Dendritic cell treated with granulocyte-macrophage colony-stimulating factor and Interleukin-4, amounts not matched to agents 40 ng/mL and 50 ng/mL, for 4 days (primary cell): ENCODE results near the gene SETD2.
"Not testable (repeated sequence)": the region's sequence is repeated elsewhere in the genome, so short reads cannot be mapped to it uniquely, and the experiment has no call there.

ENCODE experiments used
- H3K27ac Mint-ChIP-seq: one replicate; pipeline ENCODE4 v1.8.0; 2022; ENCODE audit warnings: mild to moderate bottlenecking, mixed read lengths
- H3K27me3 Mint-ChIP-seq: one replicate; pipeline ENCODE4 v1.8.0; 2022; ENCODE audit warnings: mild to moderate bottlenecking, mixed read lengths
- H3K36me3 Mint-ChIP-seq: one replicate; pipeline ENCODE4 v1.8.0; 2022; ENCODE audit warnings: low read depth, mixed read lengths
- H3K4me1 Mint-ChIP-seq: one replicate; pipeline ENCODE4 v1.8.0; 2022; ENCODE audit warnings: low read depth, mixed read lengths
- H3K4me3 Mint-ChIP-seq: one replicate; pipeline ENCODE4 v1.8.0; 2022; ENCODE audit warnings: mild to moderate bottlenecking, moderate library complexity, mixed read lengths
- H3K9me3 Mint-ChIP-seq: one replicate; pipeline ENCODE4 v1.8.0; 2022; ENCODE audit warnings: mixed read lengths
- intact Hi-C: fragments of 100-400 bp; cut with micrococcal nuclease; formaldehyde crosslinking; loops from one replicate; pipeline ENCODE4 v1.15.0; 2022

SETD2 gene

DNA sequence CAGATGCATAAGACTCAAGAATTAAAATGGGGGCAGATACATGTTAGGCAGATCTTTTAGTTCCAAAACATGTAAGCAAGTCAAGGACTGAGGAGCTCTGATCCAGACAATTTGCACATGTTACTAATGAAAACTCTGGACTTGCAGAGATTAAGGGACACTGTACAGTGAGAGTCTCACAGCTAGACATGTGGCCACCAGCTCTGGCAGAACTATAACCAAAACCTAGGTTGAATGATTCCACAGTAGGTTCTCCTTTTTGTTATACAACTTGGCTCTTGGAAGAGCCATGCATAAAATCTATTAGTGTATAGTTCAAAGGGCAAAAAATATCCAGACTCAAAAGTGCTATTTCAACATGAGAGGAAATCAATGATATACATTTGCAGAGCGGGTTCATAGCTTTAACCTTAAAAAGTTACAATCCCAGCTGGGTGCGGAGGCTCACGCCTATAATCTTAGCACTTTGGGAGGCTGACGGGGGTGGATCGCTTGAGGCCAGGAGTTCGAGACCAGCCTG is 61.8 kb downstream of the SETD2 start:
- peaks cover 72% of the 10 kb centered on the region for H3K36me3 Mint-ChIP-seq
- H3K4me3 Mint-ChIP-seq = no peak overlapping the region
- H3K9me3 Mint-ChIP-seq = no peaks in the 10 kb centered on the region
- no peaks in the 10 kb centered on the region for H3K4me1 Mint-ChIP-seq
- intact Hi-C loops = no loop called here
- no peak overlapping the region for H3K27ac Mint-ChIP-seq
- no peaks in the 10 kb centered on the region for H3K27me3 Mint-ChIP-seq

DNA sequence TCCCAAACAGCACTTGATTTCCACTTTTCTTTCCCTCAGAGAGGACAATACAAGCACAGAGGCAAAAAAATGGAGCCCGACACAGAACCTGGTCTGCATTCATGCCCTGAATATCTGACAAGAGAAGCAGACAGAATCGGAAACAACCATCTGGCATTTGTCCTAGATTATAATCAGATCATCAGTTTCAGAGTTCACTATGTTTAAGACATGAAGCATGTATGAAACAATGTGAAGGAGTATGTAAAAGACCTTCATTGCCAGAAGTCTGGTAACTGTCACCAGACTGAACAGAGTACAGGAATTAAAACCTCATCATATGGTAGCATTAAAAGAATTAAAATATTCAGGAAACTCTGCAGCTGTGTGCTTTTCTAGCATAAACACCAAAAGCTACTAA is 65.0 kb downstream of the SETD2 start:
- Mint-ChIP-seq H3K36me3 (peaks cover 85% of the 10 kb centered on the region), H3K9me3 (no peaks in the 10 kb centered on the region), H3K4me3 (no peak overlapping the region), H3K4me1 (no peaks in the 10 kb centered on the region), H3K27me3 (no peaks in the 10 kb centered on the region), H3K27ac (no peak overlapping the region)
- intact Hi-C loops = no loop called here

- peaks cover 83% of the 10 kb centered on the region for H3K36me3 Mint-ChIP-seq
- H3K4me3 Mint-ChIP-seq = no peak overlapping the region
- H3K9me3 Mint-ChIP-seq = no peaks in the 10 kb centered on the region
- no peaks in the 10 kb centered on the region for H3K27me3 Mint-ChIP-seq
- H3K4me1 Mint-ChIP-seq = no peaks in the 10 kb centered on the region
- H3K27ac Mint-ChIP-seq = no peak overlapping the region
- intact Hi-C loops = no loop called here
Measured at GRCh38 chr3:47097864-47098263, 66.0 kb downstream of the SETD2 start.

DNA sequence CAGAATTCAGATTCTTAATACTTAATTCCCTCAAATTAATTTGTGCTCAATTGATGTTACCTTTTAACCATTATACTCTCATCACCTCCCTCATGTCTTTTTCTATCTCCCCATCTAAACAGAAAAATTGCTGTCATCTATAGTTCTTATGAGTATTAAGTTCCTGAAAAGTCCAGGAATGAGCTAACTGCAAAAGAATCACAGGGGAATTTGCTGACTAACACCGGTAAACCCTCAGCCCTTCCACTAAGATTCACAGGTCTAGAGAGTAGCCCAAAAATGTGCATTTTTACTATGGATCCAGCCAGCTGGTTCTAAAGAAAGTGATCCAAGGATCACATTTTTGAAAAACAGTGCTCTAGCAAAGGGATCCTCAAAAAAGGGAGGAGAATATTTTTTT is 67.0 kb downstream of the SETD2 start:
- intact Hi-C loops = no loop called here
- Mint-ChIP-seq H3K9me3 (no peaks in the 10 kb centered on the region), H3K27ac (peak overlapping the region; percentile 24), H3K4me1 (no peaks in the 10 kb centered on the region), H3K36me3 (peaks cover 74% of the 10 kb centered on the region), H3K4me3 (no peak overlapping the region), H3K27me3 (no peaks in the 10 kb centered on the region)

DNA sequence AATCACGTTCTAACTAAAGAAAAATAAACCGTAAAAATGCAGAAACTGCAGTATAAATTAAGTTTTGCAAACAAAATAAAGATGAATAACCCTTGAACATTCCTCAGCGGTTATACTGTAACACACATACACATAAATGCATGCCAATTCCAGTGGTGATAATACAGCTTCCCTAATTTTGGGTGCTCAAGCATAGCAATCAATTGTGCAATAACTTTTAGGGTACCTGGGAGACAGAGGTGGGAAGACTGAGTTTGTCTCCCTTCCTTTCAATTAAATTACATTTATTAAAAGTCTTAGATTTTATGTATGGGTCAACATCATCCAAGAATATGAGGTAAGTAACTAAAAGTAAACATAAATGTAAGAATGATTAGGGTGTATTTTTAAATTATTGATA is 71.8 kb downstream of the SETD2 start:
- H3K27me3 Mint-ChIP-seq = no peaks in the 10 kb centered on the region
- no peaks in the 10 kb centered on the region for H3K4me1 Mint-ChIP-seq
- H3K9me3 Mint-ChIP-seq = no peaks in the 10 kb centered on the region
- H3K27ac Mint-ChIP-seq = no peak overlapping the region
- intact Hi-C loops = no loop called here
- no peak overlapping the region for H3K4me3 Mint-ChIP-seq
- peaks cover 79% of the 10 kb centered on the region for H3K36me3 Mint-ChIP-seq

DNA sequence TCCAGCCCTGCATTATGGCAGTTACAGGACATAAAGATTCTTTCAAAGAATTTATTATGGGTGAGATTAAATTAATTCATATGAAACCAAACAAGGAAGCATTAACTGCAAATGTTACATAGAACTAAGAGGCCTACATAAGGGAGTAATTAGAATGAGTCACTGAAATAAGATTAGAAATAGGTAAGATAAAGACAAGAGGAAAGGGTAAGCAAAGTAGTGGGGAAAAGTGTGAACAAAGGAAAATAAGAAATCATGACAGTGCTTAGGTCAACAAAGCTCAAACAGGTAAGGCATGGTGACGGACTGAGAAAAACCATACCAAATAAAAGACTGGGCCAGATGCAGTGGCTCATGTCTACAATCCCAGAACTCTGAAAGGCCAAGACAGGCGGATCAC is 74.3 kb downstream of the SETD2 start:
- Mint-ChIP-seq H3K27ac (no peak overlapping the region), H3K9me3 (no peaks in the 10 kb centered on the region), H3K36me3 (peaks cover 79% of the 10 kb centered on the region)

GRCh38 chr3:47086071-47086470 is 77.8 kb downstream of the SETD2 start:
- intact Hi-C loops = no loop called here
- Mint-ChIP-seq H3K36me3 (peaks cover 89% of the 10 kb centered on the region), H3K27ac (no peak overlapping the region), H3K27me3 (no peaks in the 10 kb centered on the region), H3K4me1 (peaks cover 28% of the 10 kb centered on the region), H3K9me3 (no peaks in the 10 kb centered on the region), H3K4me3 (no peak overlapping the region)

More for the DNA sequence above, 74.3 kb downstream of the SETD2 start:
- no peaks in the 10 kb centered on the region for H3K27me3 Mint-ChIP-seq
- H3K4me3 Mint-ChIP-seq = no peak overlapping the region
- intact Hi-C loops = no loop called here
- H3K4me1 Mint-ChIP-seq = no peaks in the 10 kb centered on the region

DNA sequence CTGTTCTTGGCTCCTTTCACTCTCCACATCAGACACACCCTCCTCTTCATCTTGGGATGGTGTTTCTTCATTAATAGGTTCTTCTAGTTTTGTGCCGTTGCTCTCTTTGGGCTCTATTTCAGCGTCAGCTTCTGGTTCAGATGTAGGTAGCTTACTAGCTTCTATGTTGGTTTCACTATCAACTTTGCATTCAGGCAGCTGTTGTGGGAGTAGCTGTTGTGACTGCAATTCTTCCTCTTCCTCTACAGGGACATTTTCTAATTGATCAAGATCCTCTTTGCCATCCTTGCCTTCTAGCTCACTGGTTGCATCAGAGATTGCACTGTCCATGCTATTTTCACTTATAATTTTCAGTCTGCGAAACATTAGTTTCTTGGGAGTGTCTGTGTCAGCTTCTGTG is 80.1 kb downstream of the SETD2 start:
- intact Hi-C loops = no loop called here
- H3K9me3 Mint-ChIP-seq = no peaks in the 10 kb centered on the region
- H3K27ac Mint-ChIP-seq = peak overlapping the region; percentile 52
- H3K27me3 Mint-ChIP-seq = no peaks in the 10 kb centered on the region
- H3K36me3 Mint-ChIP-seq = peaks cover 92% of the 10 kb centered on the region
- no peak overlapping the region for H3K4me3 Mint-ChIP-seq
- peaks cover 30% of the 10 kb centered on the region for H3K4me1 Mint-ChIP-seq

- Mint-ChIP-seq H3K4me3 (no peak overlapping the region), H3K9me3 (no peaks in the 10 kb centered on the region), H3K36me3 (peaks cover 93% of the 10 kb centered on the region), H3K4me1 (peaks cover 30% of the 10 kb centered on the region), H3K27ac (peak overlapping the region; percentile 57), H3K27me3 (no peaks in the 10 kb centered on the region)
- intact Hi-C loops = no loop called here
Measured at GRCh38 chr3:47082519-47082918, 81.4 kb downstream of the SETD2 start.

DNA sequence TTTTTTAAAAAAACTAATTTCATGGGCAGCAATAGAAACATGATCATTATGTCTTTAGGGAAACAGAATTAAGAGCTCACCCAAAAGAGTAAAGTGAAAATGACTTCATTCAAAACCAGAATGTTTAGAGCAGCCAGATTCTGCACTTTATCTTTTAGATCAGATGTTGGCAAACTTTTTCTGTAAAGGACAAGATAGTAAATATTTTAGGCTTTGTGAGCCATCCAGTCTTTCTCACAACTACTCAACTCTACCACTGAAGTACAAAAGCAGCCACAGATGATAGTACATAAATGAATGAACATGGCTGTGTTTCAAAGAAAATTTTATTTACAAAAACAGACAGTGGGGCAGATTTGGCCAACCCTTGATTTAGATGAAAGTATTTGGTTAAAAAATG is 84.5 kb downstream of the SETD2 start:
- Mint-ChIP-seq H3K9me3 (no peaks in the 10 kb centered on the region), H3K27me3 (no peaks in the 10 kb centered on the region), H3K36me3 (peaks cover 92% of the 10 kb centered on the region), H3K4me1 (peaks cover 30% of the 10 kb centered on the region), H3K4me3 (no peak overlapping the region), H3K27ac (no peak overlapping the region)
- intact Hi-C loops = no loop called here

GRCh38 chr3:47073685-47074084 is 90.2 kb downstream of the SETD2 start:
- no peaks in the 10 kb centered on the region for H3K9me3 Mint-ChIP-seq
- intact Hi-C loops = no loop called here
- H3K4me1 Mint-ChIP-seq = no peaks in the 10 kb centered on the region
- no peak overlapping the region for H3K4me3 Mint-ChIP-seq
- H3K27me3 Mint-ChIP-seq = no peaks in the 10 kb centered on the region
- H3K27ac Mint-ChIP-seq = no peak overlapping the region
- peaks cover 74% of the 10 kb centered on the region for H3K36me3 Mint-ChIP-seq

GRCh38 chr3:47070770-47071169 is 93.1 kb downstream of the SETD2 start:
- no peak overlapping the region for H3K27ac Mint-ChIP-seq
- H3K36me3 Mint-ChIP-seq = peaks cover 57% of the 10 kb centered on the region
- intact Hi-C loops = no loop called here
- no peaks in the 10 kb centered on the region for H3K4me1 Mint-ChIP-seq
- H3K4me3 Mint-ChIP-seq = no peak overlapping the region
- H3K9me3 Mint-ChIP-seq = no peaks in the 10 kb centered on the region
- H3K27me3 Mint-ChIP-seq = no peaks in the 10 kb centered on the region

DNA sequence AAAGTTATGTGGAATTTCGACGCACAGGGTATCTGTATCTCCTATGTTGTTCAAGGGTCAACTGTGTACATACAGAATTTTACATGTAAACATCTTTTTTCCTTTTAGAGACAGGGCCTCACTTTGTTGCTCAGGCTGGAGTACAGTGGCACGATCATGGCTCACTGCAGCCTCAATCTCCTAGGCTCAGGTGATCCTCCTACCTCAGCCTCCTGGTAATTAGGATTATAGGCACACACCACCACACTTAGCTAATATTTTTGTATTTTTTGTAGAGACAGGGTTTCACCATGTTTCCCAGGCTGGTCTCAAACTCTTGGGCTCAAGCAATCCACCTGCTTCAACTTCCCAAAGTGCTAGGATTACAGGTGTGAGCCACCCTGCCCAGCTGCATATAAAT is 97.7 kb downstream of the SETD2 start:
- intact Hi-C loops, H3K4me1 Mint-ChIP-seq, H3K9me3 Mint-ChIP-seq, H3K4me3 Mint-ChIP-seq, H3K27me3 Mint-ChIP-seq, H3K27ac Mint-ChIP-seq: not testable (repeated sequence)
- H3K36me3 Mint-ChIP-seq = peaks cover 55% of the 10 kb centered on the region

GRCh38 chr3:47065681-47066080 is 98.2 kb downstream of the SETD2 start:
- Mint-ChIP-seq H3K36me3 (peaks cover 55% of the 10 kb centered on the region), H3K27ac (no peak overlapping the region)

DNA sequence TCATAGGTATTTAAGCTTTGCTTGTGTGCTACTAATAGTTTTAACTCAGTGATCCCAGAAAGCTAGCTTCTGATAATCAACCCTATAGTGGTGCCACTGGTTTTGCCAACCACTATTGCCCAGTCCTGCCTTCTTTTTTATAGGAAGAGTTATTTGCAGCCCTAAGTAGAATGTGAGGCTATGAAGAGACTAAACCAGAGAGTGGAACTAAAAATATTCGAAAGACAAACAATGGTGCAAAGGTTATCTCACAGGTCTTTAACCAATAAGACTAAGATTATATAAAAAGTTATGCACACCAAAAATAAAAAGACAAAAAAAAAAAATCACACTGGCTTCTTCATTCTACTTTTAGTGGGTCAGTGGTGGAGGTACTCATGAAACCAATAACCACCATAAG is 98.9 kb downstream of the SETD2 start:
- H3K36me3 Mint-ChIP-seq = peaks cover 58% of the 10 kb centered on the region
- no peak overlapping the region for H3K4me3 Mint-ChIP-seq
- no peaks in the 10 kb centered on the region for H3K4me1 Mint-ChIP-seq
- no peaks in the 10 kb centered on the region for H3K27me3 Mint-ChIP-seq
- no peaks in the 10 kb centered on the region for H3K9me3 Mint-ChIP-seq
- no peak overlapping the region for H3K27ac Mint-ChIP-seq
- intact Hi-C loops = no loop called here

More at GRCh38 chr3:47065681-47066080, 98.2 kb downstream of the SETD2 start:
- Mint-ChIP-seq H3K9me3 (no peaks in the 10 kb centered on the region), H3K27me3 (no peaks in the 10 kb centered on the region), H3K4me3 (no peak overlapping the region), H3K4me1 (no peaks in the 10 kb centered on the region)
- intact Hi-C loops = no loop called here
